Neural crest cell (in vitro differentiated cells): ENCODE measurements around the gene LIN7A. TPM values are rescaled to one million over a fixed set of nuclear protein-coding genes. Genes with fewer than 3 reads are reported as not detected.
A peak's percentile ranks its signal among the peaks of the same experiment; 100 is the strongest.

Experiments used
- DNase-seq: peaks from one replicate; pipeline ENCODE4 v3.0.0; 2021; ENCODE audit warnings: low read depth, mixed read lengths, low spot score
- H3K27ac Mint-ChIP-seq: one replicate; pipeline ENCODE4 v1.8.0; 2021; ENCODE audit warnings: mild to moderate bottlenecking, mixed read lengths; ENCODE audit not compliant: unreplicated experiment
- H3K27me3 Mint-ChIP-seq: 2 replicates; pipeline ENCODE4 v1.8.0; 2021; ENCODE audit warnings: low read depth, mild to moderate bottlenecking, mixed read lengths
- H3K36me3 Mint-ChIP-seq: 2 replicates; pipeline ENCODE4 v1.8.0; 2021; ENCODE audit warnings: low read depth, mild to moderate bottlenecking, mixed read lengths
- H3K4me1 Mint-ChIP-seq: 2 replicates; pipeline ENCODE4 v1.8.0; 2021; ENCODE audit warnings: mixed read lengths
- H3K4me3 Mint-ChIP-seq: one replicate; pipeline ENCODE4 v1.8.0; 2021; ENCODE audit warnings: mild to moderate bottlenecking, mixed read lengths
- H3K9me3 Mint-ChIP-seq: 2 replicates; pipeline ENCODE4 v1.8.0; 2021; ENCODE audit warnings: mixed read lengths
- long read RNA-seq: library from polyadenylated mRNA; unstranded; transcript quantifications from one replicate; pipeline ENCODE4 v2.0.0, GENCODE V29; 2020
- total RNA-seq: library from RNA; stranded (reverse); gene quantifications from 2 replicates; pipeline ENCODE4 v1.2.1, GENCODE V29; 2021
- TF ChIP-seq, protein P1 (sequence below): fragments of 200-600 bp; sonication (generic); conservative IDR thresholded peaks from 2 replicates; pipeline ENCODE4 v1.5.0; 2021; ENCODE audit warnings: antibody characterized with exemption, mild to moderate bottlenecking

LIN7A gene, protein sequence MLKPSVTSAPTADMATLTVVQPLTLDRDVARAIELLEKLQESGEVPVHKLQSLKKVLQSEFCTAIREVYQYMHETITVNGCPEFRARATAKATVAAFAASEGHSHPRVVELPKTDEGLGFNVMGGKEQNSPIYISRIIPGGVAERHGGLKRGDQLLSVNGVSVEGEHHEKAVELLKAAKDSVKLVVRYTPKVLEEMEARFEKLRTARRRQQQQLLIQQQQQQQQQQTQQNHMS
- total RNA-seq, result 5.8 and 6.2 TPM in 2 replicates
- long read RNA-seq, full-length matches to known transcripts, result 7 of 7 reads
- long read RNA-seq, partial matches to known transcripts, result 0 of 7 reads
- long read RNA-seq, other reads (novel, unspliced or antisense), result 0 of 7 reads

DNA sequence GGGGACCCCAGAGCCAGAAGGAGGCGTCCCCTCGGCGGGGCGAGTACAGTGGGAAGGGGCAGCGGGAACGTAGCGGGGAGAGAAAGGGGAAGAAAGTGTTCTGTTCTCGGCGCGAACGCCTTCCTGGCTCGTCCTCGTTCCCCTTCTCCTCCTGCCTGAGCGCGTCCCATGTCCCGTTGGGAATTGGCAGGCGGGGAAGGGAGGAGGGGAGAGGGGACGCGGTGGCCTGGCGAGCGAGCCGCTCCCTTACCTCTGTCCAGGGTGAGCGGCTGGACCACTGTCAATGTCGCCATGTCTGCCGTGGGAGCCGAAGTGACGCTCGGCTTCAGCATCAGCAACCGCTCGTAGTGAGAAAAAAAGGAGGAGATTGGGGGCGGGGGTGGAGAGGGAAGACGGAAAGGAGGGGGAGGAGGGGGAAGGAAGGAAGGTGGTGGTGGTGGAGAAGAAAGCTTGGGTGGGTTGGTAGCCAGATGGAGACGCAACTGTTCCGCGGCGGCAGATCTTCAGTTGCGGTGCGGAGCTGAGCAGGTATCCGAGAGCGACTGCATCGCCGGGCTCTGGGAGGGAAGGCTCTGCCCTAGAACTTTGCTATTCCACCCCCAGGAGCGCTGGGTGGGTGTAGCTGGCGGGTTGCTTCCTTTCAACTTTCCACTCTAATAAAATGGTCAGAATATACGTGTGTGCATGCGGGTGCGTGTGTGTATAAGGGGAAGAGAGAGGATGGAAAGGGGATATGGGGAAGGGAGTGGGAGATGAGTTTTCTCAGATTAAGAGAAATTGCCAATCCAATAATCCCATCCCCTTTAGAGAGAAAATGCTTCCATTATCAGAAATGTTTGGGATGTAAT lies at the start of gene LIN7A:
LIN7A (minus strand) TSS at position 544 of the 848 bp plus-strand sequence; CDS start at position 332, 212 bp downstream.
- Mint-ChIP-seq H3K27ac (peak within 1 kb of the TSS; percentile 31), H3K36me3 (no peaks in the 10 kb centered on the region), H3K27me3 (peaks cover 44% of the 10 kb centered on the region), H3K4me3 (peak within 1 kb of the TSS; percentile 96), H3K9me3 (no peaks in the 10 kb centered on the region), H3K4me1 (peaks cover 8% of the 10 kb centered on the region)
- peak; percentile 41 for DNase-seq
- TF ChIP-seq, protein P1, sequence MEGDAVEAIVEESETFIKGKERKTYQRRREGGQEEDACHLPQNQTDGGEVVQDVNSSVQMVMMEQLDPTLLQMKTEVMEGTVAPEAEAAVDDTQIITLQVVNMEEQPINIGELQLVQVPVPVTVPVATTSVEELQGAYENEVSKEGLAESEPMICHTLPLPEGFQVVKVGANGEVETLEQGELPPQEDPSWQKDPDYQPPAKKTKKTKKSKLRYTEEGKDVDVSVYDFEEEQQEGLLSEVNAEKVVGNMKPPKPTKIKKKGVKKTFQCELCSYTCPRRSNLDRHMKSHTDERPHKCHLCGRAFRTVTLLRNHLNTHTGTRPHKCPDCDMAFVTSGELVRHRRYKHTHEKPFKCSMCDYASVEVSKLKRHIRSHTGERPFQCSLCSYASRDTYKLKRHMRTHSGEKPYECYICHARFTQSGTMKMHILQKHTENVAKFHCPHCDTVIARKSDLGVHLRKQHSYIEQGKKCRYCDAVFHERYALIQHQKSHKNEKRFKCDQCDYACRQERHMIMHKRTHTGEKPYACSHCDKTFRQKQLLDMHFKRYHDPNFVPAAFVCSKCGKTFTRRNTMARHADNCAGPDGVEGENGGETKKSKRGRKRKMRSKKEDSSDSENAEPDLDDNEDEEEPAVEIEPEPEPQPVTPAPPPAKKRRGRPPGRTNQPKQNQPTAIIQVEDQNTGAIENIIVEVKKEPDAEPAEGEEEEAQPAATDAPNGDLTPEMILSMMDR, result no peak

DNA sequence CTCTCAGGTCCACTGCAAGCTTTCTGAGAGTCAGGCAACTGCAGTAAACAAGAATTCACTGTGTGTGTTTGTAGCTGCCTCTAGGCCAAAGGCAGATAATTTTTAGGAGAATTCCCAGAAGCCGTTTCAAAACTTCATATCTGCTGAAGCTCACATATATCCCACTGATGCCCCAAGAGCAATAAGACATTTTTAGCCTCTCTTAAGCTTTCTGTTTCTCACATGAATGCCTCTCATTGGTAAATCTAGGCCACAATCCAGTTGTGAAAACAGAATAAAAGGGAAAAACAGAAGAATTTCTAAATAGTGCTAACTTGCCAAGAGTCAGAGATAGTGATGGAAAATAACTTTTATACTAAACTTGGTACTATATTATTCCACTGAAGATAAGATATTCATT lies 48.5 kb upstream of the LIN7A start:
- H3K9me3 Mint-ChIP-seq, result no peaks in the 10 kb centered on the region
- H3K4me1 Mint-ChIP-seq, result no peaks in the 10 kb centered on the region
- H3K36me3 Mint-ChIP-seq, result no peaks in the 10 kb centered on the region
- TF ChIP-seq, protein P1, result no peak
- DNase-seq, result no peak
- H3K27ac Mint-ChIP-seq, result no peak overlapping the region
- no peak overlapping the region for H3K4me3 Mint-ChIP-seq
- H3K27me3 Mint-ChIP-seq, result no peaks in the 10 kb centered on the region

DNA sequence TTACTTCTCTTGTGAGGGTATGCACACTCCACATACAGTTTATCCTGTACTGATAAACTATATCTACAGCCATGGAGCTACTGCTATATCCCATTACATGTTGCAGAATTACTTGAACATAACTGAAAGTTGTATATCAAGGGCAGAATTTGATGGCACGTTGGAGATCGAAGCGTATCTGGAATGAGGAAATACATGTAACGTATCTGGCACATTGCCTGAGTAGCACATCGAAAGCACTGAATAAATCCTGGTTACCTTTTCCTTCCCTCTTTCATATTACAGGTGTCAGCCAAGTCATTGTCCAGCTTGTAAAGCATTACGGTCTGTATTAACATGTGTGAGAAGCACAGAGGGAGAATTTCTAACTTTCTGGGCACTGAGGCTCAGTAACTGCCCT lies 42.1 kb upstream of the LIN7A start:
- H3K4me1 Mint-ChIP-seq, result no peaks in the 10 kb centered on the region
- TF ChIP-seq, protein P1, result no peak
- H3K9me3 Mint-ChIP-seq, result no peaks in the 10 kb centered on the region
- H3K27me3 Mint-ChIP-seq, result no peaks in the 10 kb centered on the region
- no peak overlapping the region for H3K4me3 Mint-ChIP-seq
- no peaks in the 10 kb centered on the region for H3K36me3 Mint-ChIP-seq
- no peak overlapping the region for H3K27ac Mint-ChIP-seq
- no peak for DNase-seq

DNA sequence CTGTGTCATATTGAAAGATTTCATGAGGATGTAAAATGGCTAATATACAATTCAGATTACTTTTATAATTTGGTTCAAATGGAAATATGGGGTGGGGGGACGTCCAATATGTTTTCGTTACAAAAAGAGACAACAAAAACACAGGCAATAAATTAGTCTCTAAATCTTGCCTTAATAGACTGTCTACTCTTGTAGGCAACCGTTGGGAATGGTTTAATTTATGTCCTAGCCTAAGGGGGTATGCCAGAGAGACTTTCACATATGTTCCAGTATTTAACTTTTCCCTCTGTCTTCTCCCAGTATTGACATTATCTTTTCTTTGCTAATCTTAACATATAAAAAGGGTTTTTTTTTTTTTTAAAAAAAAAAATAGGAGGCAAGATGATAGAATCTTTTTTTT lies 41.5 kb upstream of the LIN7A start:
- Mint-ChIP-seq H3K4me3 (no peak overlapping the region), H3K4me1 (no peaks in the 10 kb centered on the region), H3K36me3 (no peaks in the 10 kb centered on the region), H3K27ac (no peak overlapping the region), H3K27me3 (no peaks in the 10 kb centered on the region), H3K9me3 (no peaks in the 10 kb centered on the region)
- DNase-seq, result no peak
- TF ChIP-seq, protein P1, result no peak

GRCh38 chr12:80977346-80977745 lies 39.6 kb upstream of the LIN7A start:
- no peak for DNase-seq
- Mint-ChIP-seq H3K36me3 (no peaks in the 10 kb centered on the region), H3K4me1 (no peaks in the 10 kb centered on the region), H3K27ac (no peak overlapping the region), H3K9me3 (no peaks in the 10 kb centered on the region), H3K4me3 (no peak overlapping the region), H3K27me3 (no peaks in the 10 kb centered on the region)
- TF ChIP-seq, protein P1, result no peak
